Lower leg skin (tissue), 4 donors: Measurements from ENCODE around the gene ABAT. TPM values are rescaled to one million over a fixed set of nuclear protein-coding genes. Genes with fewer than 3 reads are reported as not detected.

ENCODE experiments used
- DNase-seq, 2 donors: peaks; one replicate each; pipeline ENCODE4 v3.0.0-alpha.2; 2019; ENCODE audit warnings: low spot score in 2 of 2
- H3K4me3 ChIP-seq: fragments of 200-600 bp; sonication (generic); 2 replicates; pipeline ENCODE4 v1.5.1; 2017; ENCODE audit warnings: mild to moderate bottlenecking, low read depth; ENCODE audit not compliant: poor library complexity, severe bottlenecking
- CTCF ChIP-seq, 3 donors: fragments of 450-650 bp; IDR thresholded peaks; one replicate each; pipeline ENCODE4 v1.5.1; 2016; ENCODE audit warnings: antibody characterized with exemption in 3 of 3, mild to moderate bottlenecking in 3 of 3, moderate library complexity in 2 of 3
- POLR2A ChIP-seq, 2 donors: fragments of 450-650 bp; IDR thresholded peaks; one replicate each; pipeline ENCODE4 v1.6.1; 2016 to 2017; ENCODE audit warnings: antibody characterized with exemption in 2 of 2, mild to moderate bottlenecking in 1 of 2, moderate library complexity in 1 of 2
- WGBS, 2 donors: methylation state at CpG; one replicate each; pipeline ENCODE4 v1.1.5; 2018; 5-methylcytosine and 5-hydroxymethylcytosine counted together
- intact Hi-C: fragments of 100-400 bp; cut with DNase I; formaldehyde crosslinking; loops from one replicate; pipeline ENCODE4 v1.15.0; 2023; ENCODE audit warnings: low total_unique reads
- total RNA-seq, 4 donors: library from RNA; depleted of rRNA; stranded (reverse); fragments of >200 nt; gene quantifications; one replicate each; pipeline ENCODE4 v1.1.0, GENCODE V29; 2016

ABAT gene
- total RNA-seq, 4 donors from 2014 or later = 1.5 to 5.1 (median 2.6) TPM

- no peak overlapping the region for H3K4me3 ChIP-seq
- no peak for DNase-seq
- intact Hi-C loops = no loop called here
- WGBS, 2 donors = 89 to 92% methylated on average over 11 of the region's 11 CpGs
- no peak for TF ChIP-seq POLR2A (IDR thresholded peaks at IDR 0.05)
- TF ChIP-seq CTCF (IDR thresholded peaks at IDR 0.05) = no peak
These were observed 44.0 kb upstream of the ABAT start for GRCh38 chr16:8630255-8630953.

DNA sequence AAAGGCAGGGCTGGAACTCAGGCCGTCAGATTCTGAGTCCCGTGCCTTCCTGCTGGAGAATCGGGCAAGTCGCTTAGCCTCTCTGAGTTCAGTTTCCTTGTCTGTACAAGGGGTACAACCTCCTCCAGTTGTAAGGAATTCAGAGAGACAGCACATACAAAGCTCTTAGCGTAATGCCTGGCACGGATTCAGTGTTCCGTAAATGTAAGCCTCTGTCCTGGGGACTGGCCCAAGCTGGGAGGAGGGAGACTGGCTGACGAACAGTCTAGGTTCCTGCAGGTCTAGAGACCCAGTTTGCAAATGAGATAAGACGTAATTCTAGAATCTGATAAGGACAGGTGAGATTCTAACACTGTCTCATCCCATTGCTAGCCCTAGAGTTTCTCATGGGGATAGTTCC is 43.0 kb upstream of the ABAT start:
- intact Hi-C loops = no loop called here
- WGBS, 2 donors = 88% methylated on average over 9 of the region's 9 CpGs
- H3K4me3 ChIP-seq = no peak overlapping the region
- TF ChIP-seq POLR2A (IDR thresholded peaks at IDR 0.05) = no peak
- TF ChIP-seq CTCF (IDR thresholded peaks at IDR 0.05) = no peak
- no peak for DNase-seq

DNA sequence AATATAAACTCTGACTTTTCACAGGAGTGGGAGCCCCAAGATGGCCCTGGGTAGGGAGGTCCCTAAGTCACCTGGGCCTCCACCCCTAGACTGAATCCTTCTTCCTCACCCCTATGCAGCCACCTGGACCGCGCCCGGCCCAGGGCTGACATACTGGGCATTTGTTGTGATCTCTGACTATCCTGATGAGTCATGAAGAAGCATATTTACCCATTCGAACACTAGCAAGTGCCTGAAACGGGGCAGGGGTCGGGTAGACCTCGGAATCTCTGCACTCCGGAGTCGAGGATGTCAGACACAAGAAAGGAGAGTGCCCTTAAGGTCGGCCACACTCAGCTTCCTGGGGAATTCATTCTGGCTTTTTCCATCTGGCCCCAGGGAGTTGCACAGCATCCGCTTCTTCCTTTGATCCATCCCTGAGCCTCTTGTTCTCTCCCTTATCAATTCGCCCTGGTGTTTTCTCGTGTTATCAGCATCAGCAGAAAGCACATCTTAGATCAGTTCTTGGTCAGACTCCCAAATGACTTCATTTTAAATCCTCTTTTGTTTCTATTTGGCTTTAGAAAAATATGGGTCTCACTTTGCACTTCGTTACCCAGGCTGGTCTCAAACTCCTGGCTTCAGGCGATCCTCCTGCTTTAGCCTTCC is 42.5 kb upstream of the ABAT start:
- no peak for DNase-seq
- no peak overlapping the region for H3K4me3 ChIP-seq
- no peak for TF ChIP-seq CTCF (IDR thresholded peaks at IDR 0.05)
- TF ChIP-seq POLR2A (IDR thresholded peaks at IDR 0.05) = no peak
- intact Hi-C loops = no loop called here
- WGBS, 2 donors = 69 to 71% methylated on average over 15 of the region's 15 CpGs

- H3K4me3 ChIP-seq = no peak overlapping the region
- DNase-seq = peak in 1 of 2 donors; percentile 26
- WGBS, 2 donors = 66 to 70% methylated on average over 5 of the region's 5 CpGs
- intact Hi-C loops = no loop called here
- TF ChIP-seq CTCF (IDR thresholded peaks at IDR 0.05) = no peak
- no peak for TF ChIP-seq POLR2A (IDR thresholded peaks at IDR 0.05)
These were observed 41.7 kb upstream of the ABAT start for GRCh38 chr16:8632675-8633182.

DNA sequence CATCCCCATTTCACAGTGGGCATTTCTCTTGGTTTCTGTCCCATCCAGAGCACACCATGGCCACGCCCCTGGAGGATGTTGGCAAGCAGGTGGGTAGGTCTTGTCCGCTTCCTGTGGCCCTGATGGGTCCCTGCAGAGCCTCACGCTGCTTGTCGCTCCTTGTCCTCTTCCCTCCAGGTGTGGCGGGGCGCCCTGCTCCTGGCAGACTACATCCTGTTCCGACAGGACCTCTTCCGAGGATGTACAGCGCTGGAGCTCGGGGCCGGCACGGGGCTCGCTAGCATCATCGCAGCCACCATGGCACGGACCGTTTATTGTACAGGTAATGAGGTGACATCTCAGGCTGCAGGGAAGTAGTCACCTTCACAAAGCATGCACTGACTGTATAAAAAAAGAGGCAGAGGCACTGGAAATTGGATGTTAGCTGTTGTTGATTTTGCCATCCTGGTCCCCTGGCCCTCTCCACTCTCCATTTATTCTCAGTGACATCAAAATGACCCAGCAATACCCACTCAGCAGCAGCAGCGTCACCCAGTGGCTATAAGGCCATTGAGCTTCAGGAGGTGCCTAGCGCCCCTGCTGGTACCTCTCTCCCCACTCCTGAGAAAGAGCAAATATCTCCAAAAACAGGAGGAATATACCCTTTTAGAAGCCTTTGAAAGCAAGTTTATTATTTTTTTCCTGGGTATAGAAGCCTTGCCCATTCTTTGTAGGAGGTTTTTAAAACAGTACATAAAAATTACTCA is 39.3 kb upstream of the ABAT start:
- TF ChIP-seq POLR2A (IDR thresholded peaks at IDR 0.05) = no peak
- 82 to 83% methylated on average over 18 of the region's 18 CpGs for WGBS, 2 donors
- intact Hi-C loops = no loop called here
- no peak for DNase-seq
- H3K4me3 ChIP-seq = no peak overlapping the region

DNA sequence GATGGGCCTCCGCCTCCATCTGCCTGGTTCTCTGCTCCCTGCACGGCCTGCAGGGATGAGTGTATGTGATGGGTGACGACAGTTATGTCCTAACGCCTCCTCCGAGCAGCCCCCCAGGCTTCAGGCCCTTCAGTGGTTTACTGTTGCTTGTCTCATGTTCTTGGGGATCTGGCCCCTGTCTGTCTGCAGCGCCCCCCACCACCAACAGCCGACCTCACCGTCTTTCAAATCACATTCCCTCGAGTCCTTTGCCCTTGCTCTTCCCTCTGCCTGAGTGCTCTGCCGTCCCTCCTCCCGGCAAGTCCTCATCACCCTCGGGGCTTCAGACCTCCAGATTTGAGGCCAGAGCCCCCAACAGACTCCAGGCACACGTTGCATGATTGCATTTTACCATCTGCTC is 34.7 kb upstream of the ABAT start:
- no peak for TF ChIP-seq POLR2A (IDR thresholded peaks at IDR 0.05)
- TF ChIP-seq CTCF (IDR thresholded peaks at IDR 0.05) = no peak
- intact Hi-C loops = loop anchor here (10.0 kb wide), 1 partner anchor 75 kb away; no protein-coding TSS in a partner anchor
- H3K4me3 ChIP-seq = no peak overlapping the region
- 88 to 96% methylated on average over 11 of the region's 13 CpGs for WGBS, 2 donors
- no peak for DNase-seq
